BJ (cell line): ENCODE results near the gene MUC2. TPM values are rescaled to one million over a fixed set of nuclear protein-coding genes. Genes with fewer than 3 reads are reported as not detected.

ENCODE experiments used
- CTCF ChIA-PET: fragments of 350-600 bp; formaldehyde crosslinking; extraction: SDS; loops from one replicate; lab custom pipeline; 2021; ENCODE audit warnings: antibody characterized with exemption, inconsistent platforms; lab: Yijun Ruan, JAX
- POLR2A ChIA-PET: fragments of 300-600 bp; sonication (Branson Sonifier 250); formaldehyde crosslinking; extraction: SDS; loops from one replicate; lab custom pipeline; 2021; ENCODE audit warnings: antibody characterized with exemption; lab: Charles Lee
- DNase-seq: peaks from one replicate; pipeline ENCODE4 v3.0.0-alpha.2; 2011; ENCODE audit warnings: low read depth
- H3K27me3 ChIP-seq: 2 replicates; pipeline ENCODE4 v1.6.0; 2011; ENCODE audit warnings: low read length; ENCODE audit not compliant: control insufficient read depth, insufficient read depth
- H3K36me3 ChIP-seq: 2 replicates; pipeline ENCODE4 v1.5.1; 2011; ENCODE audit warnings: low read length; ENCODE audit not compliant: control insufficient read depth, insufficient read depth
- H3K4me3 ChIP-seq: 2 replicates; pipeline ENCODE4 v1.5.1; 2011; ENCODE audit warnings: low read depth, mild to moderate bottlenecking, control low read depth, low read length
- CTCF ChIP-seq: IDR thresholded peaks from 2 replicates; pipeline ENCODE4 v1.5.1; 2011; ENCODE audit warnings: low read depth, mild to moderate bottlenecking, control low read depth, inconsistent platforms, low read length, moderate library complexity; ENCODE audit not compliant: insufficient read depth
- polyA minus RNA-seq: library from RNA; depleted of rRNA, polyadenylated mRNA; stranded (reverse); fragments of >200 nt; gene quantifications from 2 replicates; pipeline ENCODE4 v1.2.3, GENCODE V29; 2011; rRNA and poly(A)+ RNA removed
- polyA plus RNA-seq: library from polyadenylated mRNA; depleted of rRNA; stranded (reverse); fragments of >200 nt; gene quantifications from 2 replicates; pipeline ENCODE4 v1.2.3, GENCODE V29; 2011; rRNA removed

The MUC2 gene
- polyA plus RNA-seq (not detected in 2 replicates), polyA minus RNA-seq (not detected in 2 replicates)

- DNase-seq = no peak
- Histone ChIP-seq H3K27me3 (no peaks in the 10 kb centered on the region), H3K36me3 (no peaks in the 10 kb centered on the region), H3K4me3 (no peak within 1 kb of the TSS)
- TF ChIP-seq CTCF = no peak
- ChIA-PET POLR2A (no interaction called here), CTCF (interaction anchor here (0.6 kb wide), 1 partner anchor 543 kb away, joined by 3 read pairs; no protein-coding TSS in a partner anchor)
These were observed at the start of gene MUC2 for GRCh38 chr11:1074244-1075221. MUC2 (plus strand) TSS chr11:1074874.

- no peaks in the 10 kb centered on the region for H3K36me3 ChIP-seq
- no peak overlapping the region for H3K4me3 ChIP-seq
- no peak for TF ChIP-seq CTCF
- ChIA-PET POLR2A (no interaction called here), CTCF (no interaction called here)
- no peaks in the 10 kb centered on the region for H3K27me3 ChIP-seq
- no peak for DNase-seq
These were observed 49.1 kb upstream of the MUC2 start for GRCh38 chr11:1025410-1026162.

- DNase-seq = no peak
- Histone ChIP-seq H3K36me3 (no peaks in the 10 kb centered on the region), H3K4me3 (no peak overlapping the region), H3K27me3 (no peaks in the 10 kb centered on the region)
- CTCF ChIA-PET = no interaction called here
- POLR2A ChIA-PET = no interaction called here
- no peak for TF ChIP-seq CTCF
These were observed 48.6 kb upstream of the MUC2 start for GRCh38 chr11:1026163-1026450.

- ChIA-PET CTCF (no interaction called here), POLR2A (no interaction called here)
- Histone ChIP-seq H3K36me3 (no peaks in the 10 kb centered on the region), H3K4me3 (no peak overlapping the region), H3K27me3 (no peaks in the 10 kb centered on the region)
- DNase-seq = no peak
- no peak for TF ChIP-seq CTCF
These were observed 47.8 kb upstream of the MUC2 start for GRCh38 chr11:1026641-1027482.
